SK-N-SH treated with all-trans-retinoic acid at 6 μM for 48 hours (cell line): ENCODE data around the gene SMCP.

Source experiments
- ATAC-seq: fragments of 200-7000 bp; cut with Tn5 transposase; 3 replicates; pipeline ENCODE4 v1.9.1; 2020; ENCODE audit warnings: mild to moderate bottlenecking, moderate library complexity
- BACH2 ChIP-seq: fragments of 250-450 bp; sonication (Bioruptor Pico); IDR thresholded peaks from 2 replicates; pipeline ENCODE4 v1.9.0; 2021; ENCODE audit warnings: mild to moderate bottlenecking, borderline replicate concordance
- CREB5 ChIP-seq: fragments of 250-450 bp; sonication (Bioruptor Pico); IDR thresholded peaks from 2 replicates; pipeline ENCODE4 v1.5.1; 2020; ENCODE audit warnings: low read depth, mild to moderate bottlenecking, moderate library complexity
- CSDC2 ChIP-seq: fragments of 250-450 bp; sonication (Bioruptor Pico); IDR thresholded peaks from 2 replicates; pipeline ENCODE4 v1.5.0; 2020; ENCODE audit warnings: mild to moderate bottlenecking, moderate library complexity
- ESRRG ChIP-seq: fragments of 250-450 bp; sonication (Bioruptor Pico); IDR thresholded peaks from 2 replicates; pipeline ENCODE4 v1.6.1; 2021; ENCODE audit warnings: mild to moderate bottlenecking
- GLIS3 ChIP-seq: fragments of 250-450 bp; sonication (Bioruptor Pico); IDR thresholded peaks from 2 replicates; pipeline ENCODE4 v1.5.0; 2020; ENCODE audit warnings: mild to moderate bottlenecking, moderate library complexity
- ISL1 ChIP-seq: fragments of 250-450 bp; sonication (Bioruptor Pico); IDR thresholded peaks from 2 replicates; pipeline ENCODE4 v2.1.2; 2022; ENCODE audit warnings: mild to moderate bottlenecking, moderate library complexity
- POU6F1 ChIP-seq: fragments of 250-450 bp; sonication (Bioruptor Pico); IDR thresholded peaks from 2 replicates; pipeline ENCODE4 v1.8.0; 2021; ENCODE audit warnings: low read depth, mild to moderate bottlenecking, moderate library complexity, borderline replicate concordance
- PPARA ChIP-seq: fragments of 250-450 bp; sonication (Bioruptor Pico); IDR thresholded peaks from 2 replicates; pipeline ENCODE4 v1.5.0; 2020; ENCODE audit warnings: mild to moderate bottlenecking, borderline replicate concordance
- RARB ChIP-seq: fragments of 250-450 bp; sonication (Bioruptor Pico); IDR thresholded peaks from 2 replicates; pipeline ENCODE4 v1.8.0; 2021; ENCODE audit warnings: mild to moderate bottlenecking, moderate library complexity
- SNAI2 ChIP-seq: fragments of 250-450 bp; sonication (Bioruptor Pico); IDR thresholded peaks from 2 replicates; pipeline ENCODE4 v1.5.0; 2020; ENCODE audit warnings: mild to moderate bottlenecking, moderate library complexity
- ZC3H10 ChIP-seq: fragments of 250-450 bp; sonication (Bioruptor Pico); IDR thresholded peaks from 2 replicates; pipeline ENCODE4 v1.5.1; 2021; ENCODE audit warnings: mild to moderate bottlenecking, moderate library complexity
- ZFP3 ChIP-seq: fragments of 250-450 bp; sonication (Bioruptor Pico); IDR thresholded peaks from 2 replicates; pipeline ENCODE4 v1.5.0; 2020; ENCODE audit warnings: mild to moderate bottlenecking, moderate library complexity
- ZNF565 ChIP-seq: fragments of 450-650 bp; formaldehyde crosslinking; conservative IDR thresholded peaks from 2 replicates; pipeline ENCODE4 v1.5.0; 2020; ENCODE audit warnings: low read depth, mild to moderate bottlenecking, moderate library complexity
- ZNF70 ChIP-seq: fragments of 450-650 bp; formaldehyde crosslinking; IDR thresholded peaks from 2 replicates; pipeline ENCODE4 v1.5.0; 2020; ENCODE audit warnings: mild to moderate bottlenecking, moderate library complexity
- ZNF8 ChIP-seq: fragments of 450-650 bp; formaldehyde crosslinking; IDR thresholded peaks from 2 replicates; pipeline ENCODE4 v1.5.0; 2020; ENCODE audit warnings: mild to moderate bottlenecking, moderate library complexity
- TF ChIP-seq, protein P1 (sequence below): fragments of 250-450 bp; sonication (Bioruptor Pico); IDR thresholded peaks from 2 replicates; pipeline ENCODE4 v1.5.1; 2021; ENCODE audit warnings: mild to moderate bottlenecking, moderate library complexity

SMCP gene

GRCh38 chr1:152932170-152932811 lies 54.2 kb downstream of the SMCP start (continued):
- TF ChIP-seq POU6F1 (no peak), SNAI2 (no peak), ZNF8 (no peak), ESRRG (CRISPR knock-in tag) (no peak), CSDC2 (CRISPR knock-in tag) (no peak), ZC3H10 (CRISPR knock-in tag) (no peak), RARB (CRISPR knock-in tag) (no peak), GLIS3 (CRISPR knock-in tag) (no peak)
- TF ChIP-seq, protein P1, sequence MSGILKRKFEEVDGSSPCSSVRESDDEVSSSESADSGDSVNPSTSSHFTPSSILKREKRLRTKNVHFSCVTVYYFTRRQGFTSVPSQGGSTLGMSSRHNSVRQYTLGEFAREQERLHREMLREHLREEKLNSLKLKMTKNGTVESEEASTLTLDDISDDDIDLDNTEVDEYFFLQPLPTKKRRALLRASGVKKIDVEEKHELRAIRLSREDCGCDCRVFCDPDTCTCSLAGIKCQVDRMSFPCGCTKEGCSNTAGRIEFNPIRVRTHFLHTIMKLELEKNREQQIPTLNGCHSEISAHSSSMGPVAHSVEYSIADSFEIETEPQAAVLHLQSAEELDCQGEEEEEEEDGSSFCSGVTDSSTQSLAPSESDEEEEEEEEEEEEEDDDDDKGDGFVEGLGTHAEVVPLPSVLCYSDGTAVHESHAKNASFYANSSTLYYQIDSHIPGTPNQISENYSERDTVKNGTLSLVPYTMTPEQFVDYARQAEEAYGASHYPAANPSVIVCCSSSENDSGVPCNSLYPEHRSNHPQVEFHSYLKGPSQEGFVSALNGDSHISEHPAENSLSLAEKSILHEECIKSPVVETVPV (CRISPR knock-in tag): no peak

DNA sequence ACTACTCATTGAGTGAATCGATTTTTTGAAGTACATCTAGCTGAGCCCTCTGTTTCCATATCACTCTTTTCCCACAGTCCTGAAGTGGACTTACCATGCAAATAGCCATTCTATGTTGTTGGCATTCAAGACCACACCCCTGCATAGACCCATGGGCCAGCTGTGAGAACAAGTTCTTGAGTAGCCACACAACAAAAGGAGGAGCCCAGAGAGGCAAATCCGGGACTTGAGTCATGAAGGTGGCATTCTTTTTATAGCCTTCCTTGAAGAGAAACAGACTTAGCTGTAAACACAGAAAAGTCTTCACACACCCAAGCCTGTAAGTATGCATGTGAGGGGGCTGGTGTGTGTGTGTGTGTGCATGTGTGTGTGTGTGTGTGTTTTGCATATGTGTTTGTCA lies 55.1 kb downstream of the SMCP start:
- no peak for ATAC-seq
- TF ChIP-seq, protein P1 (CRISPR knock-in tag): no peak
- TF ChIP-seq SNAI2 (no peak), ZNF8 (no peak), BACH2 (CRISPR knock-in tag) (no peak), CSDC2 (CRISPR knock-in tag) (no peak), CREB5 (no peak), ZNF565 (no peak), RARB (CRISPR knock-in tag) (no peak), PPARA (CRISPR knock-in tag) (no peak), ZNF70 (no peak), ZFP3 (CRISPR knock-in tag) (no peak), ESRRG (CRISPR knock-in tag) (no peak), ISL1 (no peak)
